HG03135 (cell line): ENCODE results near the gene CATSPERZ.

Experiments used
- ATAC-seq: cut with Tn5 transposase; IDR thresholded peaks from one replicate; pipeline ENCODE4 v1.9.1; 2021; ENCODE audit warnings: mild to moderate bottlenecking, moderate library complexity; ENCODE audit not compliant: unreplicated experiment

Gene CATSPERZ

GRCh38 chr11:64284962-64285884, 14.9 kb upstream of the CATSPERZ start, which contains the start of gene GPR137:
GPR137 (plus strand) TSS chr11:64285848; CDS start chr11:64286525, 677 bp downstream.
- ATAC-seq, result peak; percentile 58

DNA sequence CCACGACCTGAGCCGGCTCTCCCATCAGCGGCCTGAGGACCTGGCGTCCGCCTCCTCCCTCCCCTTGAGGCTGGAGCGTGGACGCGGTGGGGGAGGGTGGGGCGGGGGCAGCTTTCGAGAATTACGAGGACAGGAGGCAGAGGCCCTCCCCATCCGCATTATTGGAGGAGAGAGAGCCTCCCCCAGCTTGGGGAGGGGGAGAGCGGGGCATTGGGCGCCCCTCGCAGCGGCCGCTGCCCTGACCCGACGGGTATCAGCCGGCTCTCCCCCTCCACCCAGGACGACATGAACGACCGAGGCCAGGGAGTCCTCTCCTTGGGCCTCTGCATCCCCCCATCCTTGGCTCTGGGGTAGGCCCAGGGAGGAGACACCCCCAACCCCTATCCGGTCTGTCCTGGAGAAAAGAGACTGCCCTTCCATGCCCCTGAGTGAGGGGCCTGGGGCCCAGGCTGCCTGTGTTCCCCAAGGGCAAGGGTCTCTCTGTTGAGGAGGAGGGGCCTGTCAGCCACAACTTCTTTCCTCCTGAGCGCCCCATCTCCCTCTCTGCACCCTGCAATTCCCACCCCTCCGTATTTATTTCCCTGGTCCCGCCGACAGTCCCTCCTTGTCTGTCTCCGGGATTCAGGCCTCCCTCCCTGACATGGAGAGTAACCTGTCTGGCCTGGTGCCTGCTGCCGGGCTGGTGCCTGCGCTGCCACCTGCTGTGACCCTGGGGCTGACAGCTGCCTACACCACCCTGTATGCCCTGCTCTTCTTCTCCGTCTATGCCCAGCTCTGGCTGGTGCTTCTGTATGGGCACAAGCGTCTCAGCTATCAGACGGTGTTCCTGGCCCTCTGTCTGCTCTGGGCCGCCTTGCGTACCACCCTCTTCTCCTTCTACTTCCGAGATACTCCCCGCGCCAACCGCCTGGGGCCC, 14.0 kb upstream of the CATSPERZ start:
- ATAC-seq, result no peak

DNA sequence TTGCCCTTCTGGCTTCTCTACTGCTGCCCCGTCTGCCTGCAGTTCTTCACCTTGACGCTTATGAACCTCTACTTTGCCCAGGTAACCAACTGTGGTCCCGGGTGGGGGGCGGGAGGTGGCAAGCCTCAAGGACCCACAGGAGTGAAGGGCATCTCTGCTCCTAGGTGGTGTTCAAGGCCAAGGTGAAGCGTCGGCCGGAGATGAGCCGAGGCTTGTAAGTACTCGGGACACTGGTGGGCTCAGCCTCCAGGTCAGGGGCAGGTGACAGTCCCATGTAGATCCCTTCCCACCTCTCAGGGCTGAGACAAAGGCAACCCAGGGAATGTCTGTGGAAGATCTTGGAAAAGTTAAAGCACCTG, 13.4 kb upstream of the CATSPERZ start:
- no peak for ATAC-seq

- no peak for ATAC-seq
These were observed 12.3 kb upstream of the CATSPERZ start for GRCh38 chr11:64287676-64288352.

DNA sequence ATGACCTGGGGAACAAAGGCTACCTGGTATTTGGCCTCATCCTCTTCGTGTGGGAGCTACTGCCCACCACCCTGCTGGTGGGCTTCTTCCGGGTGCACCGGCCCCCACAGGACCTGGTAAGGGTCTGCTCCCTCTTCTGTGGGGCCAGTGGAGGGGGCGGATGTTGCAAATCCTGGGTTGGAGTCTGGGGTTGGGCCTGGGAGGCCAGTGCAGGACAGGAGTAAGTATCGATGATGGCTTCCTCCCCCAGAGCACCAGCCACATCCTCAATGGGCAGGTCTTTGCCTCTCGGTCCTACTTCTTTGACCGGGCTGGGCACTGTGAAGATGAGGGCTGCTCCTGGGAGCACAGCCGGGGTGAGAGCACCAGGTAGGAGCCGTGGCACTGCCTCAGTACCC, 11.8 kb upstream of the CATSPERZ start:
- ATAC-seq, result no peak

DNA sequence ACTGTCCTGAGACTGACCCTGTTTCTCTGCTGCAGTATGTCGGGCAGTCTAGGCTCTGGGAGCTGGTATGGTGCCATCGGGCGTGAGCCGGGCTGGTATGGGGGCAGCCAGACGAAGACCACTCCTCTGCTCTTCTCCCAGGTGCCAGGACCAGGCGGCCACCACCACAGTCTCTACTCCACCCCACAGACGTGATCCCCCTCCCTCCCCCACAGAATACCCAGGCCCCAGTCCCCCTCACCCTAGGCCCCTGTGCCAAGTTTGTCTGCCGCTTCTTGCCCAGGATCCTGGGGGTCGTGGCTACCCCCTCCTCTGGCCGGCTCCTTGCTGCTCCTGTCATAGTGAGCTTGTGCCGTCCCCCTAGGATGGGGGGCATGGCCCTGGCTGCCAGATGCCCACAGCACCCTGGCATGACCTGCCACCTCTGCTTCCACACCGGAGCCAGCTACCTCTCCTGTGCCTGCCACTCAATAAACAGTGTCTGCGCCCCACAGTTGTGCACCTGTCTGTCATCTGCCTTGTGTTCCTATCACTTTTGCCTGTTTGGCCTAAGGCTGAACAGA, 11.1 kb upstream of the CATSPERZ start:
- ATAC-seq, result no peak

DNA sequence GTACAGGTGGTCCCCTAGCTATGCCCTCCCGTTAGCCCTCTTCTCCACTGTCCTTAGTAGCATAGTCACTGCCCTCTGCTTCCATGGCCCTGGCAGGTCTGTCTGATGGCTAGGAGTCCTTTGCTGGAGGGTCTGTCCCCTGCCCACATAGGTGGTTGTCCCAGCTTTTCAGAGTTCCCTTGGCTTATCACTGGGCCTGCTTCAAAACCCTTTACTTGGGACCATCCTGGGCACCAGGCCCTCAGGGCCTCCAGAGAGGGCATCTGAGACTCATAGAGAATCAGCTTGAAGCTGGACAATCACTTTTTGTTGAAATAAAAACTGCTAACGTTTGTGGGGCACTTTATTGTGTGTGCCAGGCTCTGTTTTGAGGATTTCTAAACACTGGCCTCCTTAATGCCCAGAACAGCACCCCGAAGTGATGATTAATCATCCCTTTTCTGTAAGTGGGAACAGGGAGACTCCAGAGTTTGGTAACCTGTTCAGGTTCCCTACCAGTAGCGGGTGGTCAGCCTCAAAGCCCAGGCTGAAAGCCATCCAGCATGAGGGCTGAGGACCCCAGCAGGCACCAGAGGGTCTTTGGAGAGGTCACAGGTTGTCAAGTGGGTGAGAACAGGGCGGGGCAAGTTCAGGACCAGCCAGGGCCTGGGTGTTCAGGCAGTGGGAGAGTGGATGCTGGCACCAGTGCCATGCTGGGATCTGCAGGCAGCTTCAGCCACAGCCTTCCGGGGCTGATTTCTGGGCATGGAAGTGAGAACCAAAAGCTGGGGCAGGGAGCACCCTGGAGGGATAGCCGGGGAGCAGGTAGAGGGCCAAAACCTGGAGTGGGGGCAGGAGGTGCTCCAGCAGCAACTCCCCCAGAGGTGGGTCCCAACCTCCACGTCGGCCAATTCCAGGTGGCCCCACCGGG, 9.6 kb upstream of the CATSPERZ start:
- ATAC-seq, result no peak

GRCh38 chr11:64291262-64291751, 8.9 kb upstream of the CATSPERZ start, which contains the start of gene KCNK4:
KCNK4 (plus strand) TSS chr11:64291302; CDS start chr11:64293019, 1,717 bp downstream.
- ATAC-seq, result no peak

DNA sequence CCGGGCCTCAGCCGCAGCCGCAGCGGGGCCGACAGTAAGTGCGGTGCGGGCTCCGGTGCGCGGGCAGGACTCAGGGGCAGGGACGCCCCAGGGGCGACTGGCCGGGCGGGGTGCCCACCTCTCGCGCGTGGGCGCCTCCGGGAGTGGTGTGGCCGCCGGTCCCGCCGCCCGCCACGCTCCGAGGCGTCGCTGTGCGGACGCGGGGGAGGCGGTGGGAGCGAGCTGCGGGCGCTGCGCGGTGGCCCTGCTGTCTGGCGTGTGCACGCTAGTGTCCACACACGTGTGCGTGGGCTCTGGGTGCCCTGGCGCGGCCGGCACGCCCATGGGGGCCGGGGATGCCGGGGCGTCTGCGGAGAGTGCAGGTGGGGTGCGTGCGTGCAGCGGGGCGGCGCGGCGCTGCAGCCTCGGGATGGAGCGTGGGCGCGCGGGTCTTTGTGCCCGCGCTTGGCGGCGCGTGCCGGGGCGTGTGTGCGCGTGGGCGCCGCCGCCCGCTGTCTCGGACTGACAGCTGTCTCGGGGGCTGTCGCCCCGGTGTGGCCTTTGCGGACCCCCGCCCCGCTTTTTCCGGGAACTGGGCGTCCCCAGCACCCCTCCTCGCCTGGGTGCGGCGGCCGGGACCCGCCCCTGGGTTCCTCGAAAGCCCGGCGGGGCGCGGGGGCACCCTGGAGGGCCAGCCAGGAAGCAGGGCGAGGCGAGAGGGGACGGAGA, 8.3 kb upstream of the CATSPERZ start:
- no peak for ATAC-seq

DNA sequence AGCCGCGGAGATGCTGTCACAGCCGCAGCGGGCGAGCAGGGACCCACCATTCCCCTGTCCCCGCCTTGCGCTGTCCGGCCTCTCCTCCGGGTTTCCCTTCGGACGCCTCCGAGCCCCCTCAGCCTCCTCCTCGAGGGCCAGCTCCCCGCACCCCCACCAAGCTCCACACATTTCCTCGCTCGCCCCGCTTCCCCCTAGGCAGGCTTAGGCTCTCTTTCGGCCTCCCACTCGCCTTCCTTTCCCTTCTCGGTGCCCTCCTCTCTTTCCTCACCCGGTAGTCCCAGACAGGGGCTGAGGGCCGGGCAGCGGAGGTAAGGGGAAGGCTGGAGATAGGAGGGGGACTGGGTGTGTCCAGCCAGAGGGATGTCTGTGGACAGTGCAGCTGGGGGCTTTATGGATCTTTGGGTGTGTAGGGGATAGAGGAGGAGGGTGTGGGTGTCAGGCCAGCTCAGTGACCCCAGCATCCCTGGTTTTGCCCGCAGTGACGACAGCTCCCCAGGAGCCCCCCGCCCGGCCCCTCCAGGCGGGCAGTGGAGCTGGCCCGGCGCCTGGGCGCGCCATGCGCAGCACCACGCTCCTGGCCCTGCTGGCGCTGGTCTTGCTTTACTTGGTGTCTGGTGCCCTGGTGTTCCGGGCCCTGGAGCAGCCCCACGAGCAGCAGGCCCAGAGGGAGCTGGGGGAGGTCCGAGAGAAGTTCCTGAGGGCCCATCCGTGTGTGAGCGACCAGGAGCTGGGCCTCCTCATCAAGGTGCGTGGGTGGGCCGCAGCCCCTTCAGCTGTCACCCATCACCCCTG, 7.5 kb upstream of the CATSPERZ start:
- ATAC-seq, result no peak

GRCh38 chr11:64294774-64295173, 5.4 kb upstream of the CATSPERZ start:
- no peak for ATAC-seq

DNA sequence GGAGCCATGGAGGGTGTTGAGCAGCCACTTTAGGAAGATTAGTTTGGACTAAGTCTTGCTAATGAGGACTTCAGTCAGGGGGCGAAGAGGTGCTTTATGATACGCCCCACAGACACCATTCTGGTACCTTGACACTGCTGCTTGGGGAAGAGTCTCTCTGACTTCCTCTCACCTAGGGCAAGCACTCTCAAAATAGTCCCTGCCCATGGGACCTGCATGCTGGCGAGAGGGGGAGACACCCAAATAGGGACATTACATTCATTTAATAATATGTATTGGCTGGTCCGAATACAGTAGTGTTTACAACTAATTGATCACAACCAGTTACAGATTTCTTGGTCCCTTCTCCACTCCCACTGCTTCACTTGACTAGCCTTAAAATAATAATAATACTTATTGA, 4.4 kb upstream of the CATSPERZ start:
- ATAC-seq, result no peak

DNA sequence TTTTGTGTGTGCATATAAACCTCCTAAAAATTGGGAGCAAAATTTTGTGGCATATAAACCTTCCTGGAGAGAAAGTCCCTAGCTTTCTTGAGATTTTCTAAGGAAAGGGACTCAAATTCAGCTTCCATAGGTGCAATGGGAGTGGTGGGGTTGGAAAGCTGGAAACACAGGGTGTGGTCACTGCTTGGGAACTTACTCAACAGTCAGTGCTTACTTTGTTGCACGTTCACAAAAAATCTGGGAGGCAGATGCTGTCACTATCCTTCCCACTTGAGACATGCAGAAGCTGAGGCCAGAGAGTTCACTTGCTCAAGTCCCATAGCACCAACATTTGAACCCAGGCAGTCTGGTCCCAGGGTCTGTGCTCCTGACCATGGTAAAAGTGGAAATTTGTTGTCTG, 3.9 kb upstream of the CATSPERZ start:
- ATAC-seq, result no peak

DNA sequence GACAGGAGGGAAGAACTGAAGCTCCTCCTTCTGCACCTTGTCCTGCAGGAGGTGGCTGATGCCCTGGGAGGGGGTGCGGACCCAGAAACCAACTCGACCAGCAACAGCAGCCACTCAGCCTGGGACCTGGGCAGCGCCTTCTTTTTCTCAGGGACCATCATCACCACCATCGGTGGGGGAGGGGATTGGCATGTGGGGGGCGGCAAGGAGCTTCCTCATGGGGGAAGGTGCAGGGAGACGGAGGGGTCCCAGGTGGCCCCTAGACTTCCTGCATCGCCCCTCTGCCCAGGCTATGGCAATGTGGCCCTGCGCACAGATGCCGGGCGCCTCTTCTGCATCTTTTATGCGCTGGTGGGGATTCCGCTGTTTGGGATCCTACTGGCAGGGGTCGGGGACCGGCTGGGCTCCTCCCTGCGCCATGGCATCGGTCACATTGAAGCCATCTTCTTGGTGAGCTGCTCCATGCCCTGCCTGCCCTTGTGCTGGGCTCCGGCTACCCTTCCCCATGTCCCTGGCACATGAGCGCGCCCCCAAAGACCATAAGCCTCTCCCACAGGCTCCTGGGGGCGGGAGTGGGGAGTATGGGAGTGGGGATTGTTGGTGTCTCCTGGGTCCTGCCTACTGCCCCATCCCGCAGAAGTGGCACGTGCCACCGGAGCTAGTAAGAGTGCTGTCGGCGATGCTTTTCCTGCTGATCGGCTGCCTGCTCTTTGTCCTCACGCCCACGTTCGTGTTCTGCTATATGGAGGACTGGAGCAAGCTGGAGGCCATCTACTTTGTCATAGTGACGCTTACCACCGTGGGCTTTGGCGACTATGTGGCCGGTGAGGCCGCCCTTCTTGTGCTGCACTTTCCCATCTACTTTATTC, 3.1 kb upstream of the CATSPERZ start:
- ATAC-seq, result no peak

GRCh38 chr11:64297699-64298358, 2.3 kb upstream of the CATSPERZ start:
- ATAC-seq, result no peak

- no peak for ATAC-seq
These were observed 952 bp upstream of the CATSPERZ start for GRCh38 chr11:64298966-64299846.
